HEK293T (cell line): ENCODE results near the gene EPHA5.

Experiments
- CTCF ChIA-PET: fragments of 350-600 bp; formaldehyde crosslinking; extraction: SDS; loops from one replicate; lab custom pipeline; 2021; ENCODE audit warnings: antibody characterized with exemption, inconsistent platforms; lab: Yijun Ruan, JAX
- POLR2A ChIA-PET: fragments of 350-600 bp; formaldehyde crosslinking; extraction: SDS; loops from one replicate; lab custom pipeline; 2020; ENCODE audit warnings: antibody characterized with exemption, inconsistent platforms; lab: Yijun Ruan, JAX
- DNase-seq: peaks from one replicate; pipeline ENCODE4 v3.0.0; 2012; ENCODE audit warnings: mixed read lengths; ENCODE audit errors: extremely low spot score
- ARNT ChIP-seq: fragments of 450-650 bp; IDR thresholded peaks from 2 replicates; pipeline ENCODE4 v1.6.1; 2017; ENCODE audit warnings: mild to moderate bottlenecking
- BHLHE40 ChIP-seq: fragments of 450-650 bp; IDR thresholded peaks from 2 replicates; pipeline ENCODE4 v1.6.1; 2016; ENCODE audit warnings: mild to moderate bottlenecking, moderate library complexity, borderline replicate concordance
- CTBP1 ChIP-seq: fragments of 450-650 bp; IDR thresholded peaks from 2 replicates; pipeline ENCODE4 v1.6.1; 2016; ENCODE audit warnings: borderline replicate concordance
- ELF4 ChIP-seq: fragments of 450-650 bp; IDR thresholded peaks from 2 replicates; pipeline ENCODE4 v1.6.1; 2017; ENCODE audit warnings: antibody characterized with exemption
- FOXA1 ChIP-seq: fragments of 450-650 bp; IDR thresholded peaks from 2 replicates; pipeline ENCODE4 v1.6.1; 2016; ENCODE audit warnings: mild to moderate bottlenecking
- FOXK2 ChIP-seq: fragments of 450-650 bp; IDR thresholded peaks from 2 replicates; pipeline ENCODE4 v1.6.1; 2016; ENCODE audit warnings: mild to moderate bottlenecking
- FOXM1 ChIP-seq: fragments of 450-650 bp; IDR thresholded peaks from 2 replicates; pipeline ENCODE4 v1.6.1; 2017; ENCODE audit warnings: mild to moderate bottlenecking, borderline replicate concordance
- HDGF ChIP-seq: fragments of 450-650 bp; IDR thresholded peaks from 2 replicates; pipeline ENCODE4 v1.6.1; 2017; ENCODE audit warnings: antibody characterized with exemption, borderline replicate concordance
- L3MBTL2 ChIP-seq: fragments of 450-650 bp; conservative IDR thresholded peaks from 2 replicates; pipeline ENCODE4 v1.6.1; 2016; ENCODE audit warnings: mild to moderate bottlenecking
- LEF1 ChIP-seq: fragments of 450-650 bp; IDR thresholded peaks from 2 replicates; pipeline ENCODE4 v1.6.1; 2017; ENCODE audit warnings: mild to moderate bottlenecking, borderline replicate concordance
- NFRKB ChIP-seq: fragments of 450-650 bp; IDR thresholded peaks from 2 replicates; pipeline ENCODE4 v1.6.1; 2016; ENCODE audit warnings: mild to moderate bottlenecking, moderate library complexity
- SP1 ChIP-seq: fragments of 450-650 bp; IDR thresholded peaks from 2 replicates; pipeline ENCODE4 v1.6.1; 2017
- SUZ12 ChIP-seq: fragments of 450-650 bp; IDR thresholded peaks from 2 replicates; pipeline ENCODE4 v1.6.1; 2016; ENCODE audit warnings: mild to moderate bottlenecking
- TARDBP ChIP-seq: fragments of 450-650 bp; IDR thresholded peaks from 2 replicates; pipeline ENCODE4 v1.6.1; 2016
- ZNF384 ChIP-seq: fragments of 450-650 bp; IDR thresholded peaks from 2 replicates; pipeline ENCODE4 v1.6.1; 2016
- TF ChIP-seq, protein P1 (sequence below): fragments of 450-650 bp; IDR thresholded peaks from 2 replicates; pipeline ENCODE4 v1.6.1; 2016

EPHA5 gene

GRCh38 chr4:65467068-65467680 lies 203.1 kb downstream of the EPHA5 start:
- POLR2A ChIA-PET: no interaction called here
- no peak for TF ChIP-seq L3MBTL2
- TF ChIP-seq LEF1: no peak
- no peak for TF ChIP-seq SP1
- TF ChIP-seq FOXM1: no peak
- TF ChIP-seq SUZ12: no peak
- TF ChIP-seq FOXA1: no peak
- TF ChIP-seq BHLHE40: no peak
- TF ChIP-seq HDGF: no peak
- TF ChIP-seq, protein P1, sequence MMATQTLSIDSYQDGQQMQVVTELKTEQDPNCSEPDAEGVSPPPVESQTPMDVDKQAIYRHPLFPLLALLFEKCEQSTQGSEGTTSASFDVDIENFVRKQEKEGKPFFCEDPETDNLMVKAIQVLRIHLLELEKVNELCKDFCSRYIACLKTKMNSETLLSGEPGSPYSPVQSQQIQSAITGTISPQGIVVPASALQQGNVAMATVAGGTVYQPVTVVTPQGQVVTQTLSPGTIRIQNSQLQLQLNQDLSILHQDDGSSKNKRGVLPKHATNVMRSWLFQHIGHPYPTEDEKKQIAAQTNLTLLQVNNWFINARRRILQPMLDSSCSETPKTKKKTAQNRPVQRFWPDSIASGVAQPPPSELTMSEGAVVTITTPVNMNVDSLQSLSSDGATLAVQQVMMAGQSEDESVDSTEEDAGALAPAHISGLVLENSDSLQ: no peak
- no peak for TF ChIP-seq ARNT
- no peak for TF ChIP-seq ZNF384
- no peak for TF ChIP-seq NFRKB
- TF ChIP-seq CTBP1: no peak
- no peak for TF ChIP-seq TARDBP
- TF ChIP-seq FOXK2: no peak
- no peak for TF ChIP-seq ELF4
- CTCF ChIA-PET: no interaction called here
- no peak for DNase-seq

- TF ChIP-seq LEF1: no peak
- TF ChIP-seq, protein P1: no peak
- no peak for TF ChIP-seq FOXM1
- no peak for TF ChIP-seq ZNF384
- TF ChIP-seq CTBP1: no peak
- no peak for TF ChIP-seq FOXK2
- no peak for TF ChIP-seq L3MBTL2
- no peak for TF ChIP-seq FOXA1
- TF ChIP-seq HDGF: no peak
- no peak for TF ChIP-seq SP1
- TF ChIP-seq NFRKB: no peak
- TF ChIP-seq ARNT: no peak
- TF ChIP-seq ELF4: no peak
- no peak for TF ChIP-seq TARDBP
- no peak for TF ChIP-seq BHLHE40
- no peak for TF ChIP-seq SUZ12
- ChIA-PET CTCF (no interaction called here), POLR2A (no interaction called here)
- no peak for DNase-seq
Measured at GRCh38 chr4:65461781-65462180, 208.5 kb downstream of the EPHA5 start.

- DNase-seq: no peak
- POLR2A ChIA-PET: no interaction called here
- CTCF ChIA-PET: no interaction called here
- no peak for TF ChIP-seq NFRKB
- TF ChIP-seq SP1: no peak
- TF ChIP-seq CTBP1: no peak
- TF ChIP-seq LEF1: no peak
- no peak for TF ChIP-seq L3MBTL2
- no peak for TF ChIP-seq ELF4
- TF ChIP-seq, protein P1: no peak
- TF ChIP-seq ARNT: no peak
- TF ChIP-seq FOXK2: no peak
- no peak for TF ChIP-seq FOXA1
- no peak for TF ChIP-seq BHLHE40
- no peak for TF ChIP-seq ZNF384
- TF ChIP-seq SUZ12: no peak
- TF ChIP-seq HDGF: no peak
- TF ChIP-seq TARDBP: no peak
- TF ChIP-seq FOXM1: no peak
Measured at GRCh38 chr4:65457011-65457410, 213.3 kb downstream of the EPHA5 start.

DNA sequence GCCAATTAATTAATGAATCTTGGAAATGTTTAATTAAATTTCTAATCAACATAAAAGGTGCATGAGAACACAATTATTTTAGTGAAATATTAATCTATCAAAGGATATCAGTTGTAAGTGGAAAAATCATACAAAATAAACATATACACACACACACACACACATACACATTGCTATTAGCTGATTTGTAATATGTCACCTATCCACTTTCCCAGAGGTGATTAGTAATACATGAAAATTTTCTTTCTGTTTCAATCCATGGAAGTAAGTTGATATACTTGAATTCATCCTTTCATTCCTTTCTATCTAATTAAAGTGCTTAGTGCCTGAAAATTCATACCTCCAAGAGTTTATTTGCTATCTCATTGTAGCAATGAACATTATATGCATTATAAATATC lies 213.7 kb downstream of the EPHA5 start:
- CTCF ChIA-PET: no interaction called here
- POLR2A ChIA-PET: no interaction called here
- no peak for DNase-seq
- TF ChIP-seq TARDBP (no peak), BHLHE40 (no peak), LEF1 (no peak), SUZ12 (no peak), FOXA1 (no peak), FOXM1 (no peak)

DNA sequence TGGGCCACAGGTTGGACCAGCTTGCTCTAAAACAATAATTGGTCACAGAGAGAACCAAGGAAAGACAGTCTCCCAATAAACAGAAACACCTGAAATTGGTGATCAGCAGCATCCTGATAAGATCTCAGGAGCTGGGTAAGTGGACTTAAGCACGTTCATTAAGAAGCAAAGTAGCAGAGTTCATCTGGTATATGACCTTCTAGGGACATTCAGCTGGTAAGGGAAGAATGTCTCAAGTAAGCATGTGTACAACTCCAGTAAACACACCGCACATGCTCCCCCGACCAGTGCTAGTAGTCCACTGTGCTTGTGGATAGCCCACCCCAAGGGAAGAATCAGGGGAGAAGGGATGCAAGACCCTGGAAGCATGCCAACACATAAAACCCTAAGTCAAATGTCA lies 216.9 kb downstream of the EPHA5 start:
- TF ChIP-seq L3MBTL2 (no peak), TARDBP (no peak), ELF4 (no peak), BHLHE40 (no peak), ARNT (no peak), CTBP1 (no peak), HDGF (no peak), SUZ12 (no peak), FOXA1 (no peak), SP1 (no peak), LEF1 (no peak), ZNF384 (no peak), NFRKB (no peak)
- TF ChIP-seq, protein P1: no peak
- DNase-seq: no peak
- ChIA-PET CTCF (no interaction called here), POLR2A (no interaction called here)
